ENCODE results near the gene KCTD2. TPM values are rescaled to one million over a fixed set of nuclear protein-coding genes. Genes with fewer than 3 reads are reported as not detected.
A peak's percentile ranks its signal among the peaks of the same experiment; 100 is the strongest.

Gene KCTD2
- total RNA-seq, 4 donors from 2014 or later = 29.4 to 51.1 (median 41.8) TPM

- H3K4me1 ChIP-seq = peaks cover 13 to 23% of the 10 kb centered on the region in 2 donors
- no peaks in the 10 kb centered on the region for H3K27me3 ChIP-seq
- H3K9me3 ChIP-seq = no peaks in the 10 kb centered on the region
- H3K27ac ChIP-seq = peak overlapping the region in 3 of 4 donors; percentile 78 to 79 (median 78)
- DNase-seq (no peak), ATAC-seq (peak in 1 of 2 donors; percentile 9)
- no peak overlapping the region for H3K4me3 ChIP-seq
- in situ Hi-C loops (cut with MboI; ENCODE audit: low sequenced_read_pairs in 4 of 4) = no loop called here
- intact Hi-C loops (cut with DNase I; ENCODE audit: low total_unique reads) = no loop called here
- no peaks in the 10 kb centered on the region for H3K36me3 ChIP-seq
- TF ChIP-seq POLR2A (IDR thresholded peaks at IDR 0.05) = no peak
- TF ChIP-seq CTCF (IDR thresholded peaks at IDR 0.05 in 4 of 5, conservative IDR thresholded peaks at IDR 0.05 in 1 of 5) = no peak
Observed at GRCh38 chr17:75078284-75079022, 31.4 kb downstream of the KCTD2 start.

- H3K4me3 ChIP-seq = no peak overlapping the region
- intact Hi-C loops (cut with DNase I; ENCODE audit: low total_unique reads) (no loop called here), in situ Hi-C loops (cut with MboI; ENCODE audit: low sequenced_read_pairs in 4 of 4) (no loop called here)
- no peaks in the 10 kb centered on the region for H3K27me3 ChIP-seq
- ATAC-seq = no peak
- H3K27ac ChIP-seq = peak overlapping the region in 2 of 4 donors; percentile 78 to 79
- TF ChIP-seq POLR2A (IDR thresholded peaks at IDR 0.05) (no peak), CTCF (IDR thresholded peaks at IDR 0.05 in 4 of 5, conservative IDR thresholded peaks at IDR 0.05 in 1 of 5) (no peak)
- H3K36me3 ChIP-seq = no peaks in the 10 kb centered on the region
- no peak for DNase-seq
- peaks cover 13 to 20% of the 10 kb centered on the region in 2 donors for H3K4me1 ChIP-seq
- H3K9me3 ChIP-seq = no peaks in the 10 kb centered on the region
Observed at GRCh38 chr17:75079023-75079373, 32.0 kb downstream of the KCTD2 start.

GRCh38 chr17:75081611-75082540, 34.9 kb downstream of the KCTD2 start:
- no peaks in the 10 kb centered on the region for H3K9me3 ChIP-seq
- TF ChIP-seq CTCF (IDR thresholded peaks at IDR 0.05 in 4 of 5, conservative IDR thresholded peaks at IDR 0.05 in 1 of 5) = no peak
- TF ChIP-seq POLR2A (IDR thresholded peaks at IDR 0.05) = no peak
- no peak overlapping the region for H3K4me3 ChIP-seq
- H3K36me3 ChIP-seq = no peaks in the 10 kb centered on the region
- H3K4me1 ChIP-seq = peaks cover 13 to 14% of the 10 kb centered on the region in 2 donors
- ATAC-seq = no peak
- no peak overlapping the region for H3K27ac ChIP-seq
- intact Hi-C loops (cut with DNase I; ENCODE audit: low total_unique reads) = no loop called here
- no peak for DNase-seq
- in situ Hi-C loops (cut with MboI; ENCODE audit: low sequenced_read_pairs in 4 of 4) = no loop called here
- no peaks in the 10 kb centered on the region for H3K27me3 ChIP-seq

GRCh38 chr17:75082683-75083082, 35.7 kb downstream of the KCTD2 start:
- Histone ChIP-seq H3K4me1 (peaks cover 15% of the 10 kb centered on the region in 2 donors), H3K36me3 (no peaks in the 10 kb centered on the region)
- in situ Hi-C loops (cut with MboI; ENCODE audit: low sequenced_read_pairs in 4 of 4) = no loop called here

More at GRCh38 chr17:75082683-75083082, 35.7 kb downstream of the KCTD2 start:
- ATAC-seq = no peak
- TF ChIP-seq CTCF (IDR thresholded peaks at IDR 0.05 in 4 of 5, conservative IDR thresholded peaks at IDR 0.05 in 1 of 5) (no peak), POLR2A (IDR thresholded peaks at IDR 0.05) (no peak)
- DNase-seq = no peak
- Histone ChIP-seq H3K27ac (no peak overlapping the region), H3K27me3 (no peaks in the 10 kb centered on the region), H3K9me3 (no peaks in the 10 kb centered on the region), H3K4me3 (no peak overlapping the region)
- intact Hi-C loops (cut with DNase I; ENCODE audit: low total_unique reads) = no loop called here
